SK-N-SH (cell line): Measurements from ENCODE around the gene MLLT10.

Experiments used
- CTCF ChIP-seq: fragments of 200-600 bp; sonication (generic); IDR thresholded peaks from 2 replicates; pipeline ENCODE4 v1.6.1; 2017; ENCODE audit warnings: antibody characterized with exemption, mild to moderate bottlenecking, moderate library complexity
- ELF1 ChIP-seq: IDR thresholded peaks from 2 replicates; pipeline ENCODE4 v1.4.0; 2012
- EP300 ChIP-seq, 2 experiments: IDR thresholded peaks; 2 replicates each; pipeline versions ENCODE4 v1.4.0 to v1.6.1; 2012; ENCODE audit warnings: borderline replicate concordance in 1 of 2, low read depth in 1 of 2, low read length in 1 of 2
- EZH2phosphoT487 ChIP-seq: fragments of 200-600 bp; sonication (generic); IDR thresholded peaks from 2 replicates; pipeline ENCODE4 v1.6.1; 2017; ENCODE audit warnings: low read depth, mixed run types, mild to moderate bottlenecking, antibody characterized with exemption, moderate library complexity, borderline replicate concordance
- IRF3 ChIP-seq: fragments of 150-350 bp; IDR thresholded peaks from 2 replicates; pipeline ENCODE4 v1.6.1; 2016; ENCODE audit warnings: mild to moderate bottlenecking, low read depth, low read length
- MAX ChIP-seq: IDR thresholded peaks from 2 replicates; pipeline ENCODE4 v1.4.0; 2012; ENCODE audit warnings: low read depth
- NRF1 ChIP-seq: IDR thresholded peaks from 2 replicates; pipeline ENCODE4 v1.6.1; 2012; ENCODE audit warnings: low read depth, mild to moderate bottlenecking, low read length
- PBX3 ChIP-seq: IDR thresholded peaks from 2 replicates; pipeline ENCODE4; 2012
- POLR2AphosphoS5 ChIP-seq: IDR thresholded peaks from 2 replicates; pipeline ENCODE4 v1.6.1; 2012; ENCODE audit warnings: low read depth, low read length
- RFX5 ChIP-seq: IDR thresholded peaks from 2 replicates; pipeline ENCODE4 v1.6.1; 2012; ENCODE audit warnings: mild to moderate bottlenecking, improper control_type of control experiment, low read length
- SIN3A ChIP-seq: IDR thresholded peaks from 2 replicates; pipeline ENCODE4 v1.6.1; 2012; ENCODE audit warnings: low read depth, mild to moderate bottlenecking, low read length, moderate library complexity, borderline replicate concordance
- USF1 ChIP-seq: IDR thresholded peaks from 2 replicates; pipeline ENCODE4 v1.4.0; 2012; ENCODE audit warnings: low read depth, borderline replicate concordance

- TF ChIP-seq EP300 (IDR thresholded peaks at IDR 0.05; ENCODE audit: borderline replicate concordance in 1 of 2, low read depth in 1 of 2, low read length in 1 of 2) (no peak), CTCF (no peak), USF1 (no peak), IRF3 (no peak), POLR2AphosphoS5 (no peak), MAX (no peak), NRF1 (no peak), ELF1 (no peak), PBX3 (no peak), EZH2phosphoT487 (no peak), RFX5 (no peak), SIN3A (no peak)
Observed at GRCh38 chr10:21760332-21760731, 226.3 kb downstream of the MLLT10 start.
